Colonic mucosa (tissue), 4 donors: ENCODE results near the gene MLST8. TPM values are rescaled to one million over a fixed set of nuclear protein-coding genes. Genes with fewer than 3 reads are reported as not detected.

Source experiments
- DNase-seq: peaks from one replicate; pipeline ENCODE4 v3.0.0-alpha.2; 2020
- H3K27ac ChIP-seq: fragments of 200-600 bp; one replicate; pipeline ENCODE4 v1.8.0; 2021
- H3K27me3 ChIP-seq: fragments of 200-600 bp; one replicate; pipeline ENCODE4 v1.8.0; 2021
- H3K36me3 ChIP-seq: fragments of 200-600 bp; one replicate; pipeline ENCODE4 v1.8.0; 2021
- H3K4me1 ChIP-seq: fragments of 200-600 bp; one replicate; pipeline ENCODE4 v1.8.0; 2021; ENCODE audit warnings: mild to moderate bottlenecking
- H3K4me3 ChIP-seq: fragments of 200-600 bp; one replicate; pipeline ENCODE4 v1.8.0; 2021
- H3K9ac ChIP-seq, 2 donors: one replicate each; pipeline ENCODE4 v1.7.0; 2013; ENCODE audit warnings: control low read depth in 2 of 2, low read depth in 2 of 2, low read length in 2 of 2
- H3K9me3 ChIP-seq: fragments of 200-600 bp; one replicate; pipeline ENCODE4 v1.8.0; 2021
- CTCF ChIP-seq: fragments of 200-600 bp; IDR thresholded peaks from one replicate; pipeline ENCODE4 v1.8.0; 2022; ENCODE audit warnings: antibody characterized with exemption, mild to moderate bottlenecking
- intact Hi-C: fragments of 100-400 bp; cut with DNase I; formaldehyde crosslinking; loops from one replicate; pipeline ENCODE4 v1.14.1; 2022
- total RNA-seq, 2 donors: library from RNA; stranded (reverse); fragmentation: NEBNext Ultra II Directional in 1 of 2; extraction: Animal tissue kit (Norgen Biotek cat#: 25700) in 1 of 2; gene quantifications; one replicate each; pipeline ENCODE4 v1.2.1, GENCODE V29; 2021
- donor health status: healthy.
- donor health status: DM: no; HTN: no; CAD: no.
- donor health status: DM: no; HTN: no; CAD: no.

MLST8 gene, protein sequence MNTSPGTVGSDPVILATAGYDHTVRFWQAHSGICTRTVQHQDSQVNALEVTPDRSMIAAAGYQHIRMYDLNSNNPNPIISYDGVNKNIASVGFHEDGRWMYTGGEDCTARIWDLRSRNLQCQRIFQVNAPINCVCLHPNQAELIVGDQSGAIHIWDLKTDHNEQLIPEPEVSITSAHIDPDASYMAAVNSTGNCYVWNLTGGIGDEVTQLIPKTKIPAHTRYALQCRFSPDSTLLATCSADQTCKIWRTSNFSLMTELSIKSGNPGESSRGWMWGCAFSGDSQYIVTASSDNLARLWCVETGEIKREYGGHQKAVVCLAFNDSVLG
- total RNA-seq = 10 to 100 TPM; 26.5 to 53.5 TPM

DNA sequence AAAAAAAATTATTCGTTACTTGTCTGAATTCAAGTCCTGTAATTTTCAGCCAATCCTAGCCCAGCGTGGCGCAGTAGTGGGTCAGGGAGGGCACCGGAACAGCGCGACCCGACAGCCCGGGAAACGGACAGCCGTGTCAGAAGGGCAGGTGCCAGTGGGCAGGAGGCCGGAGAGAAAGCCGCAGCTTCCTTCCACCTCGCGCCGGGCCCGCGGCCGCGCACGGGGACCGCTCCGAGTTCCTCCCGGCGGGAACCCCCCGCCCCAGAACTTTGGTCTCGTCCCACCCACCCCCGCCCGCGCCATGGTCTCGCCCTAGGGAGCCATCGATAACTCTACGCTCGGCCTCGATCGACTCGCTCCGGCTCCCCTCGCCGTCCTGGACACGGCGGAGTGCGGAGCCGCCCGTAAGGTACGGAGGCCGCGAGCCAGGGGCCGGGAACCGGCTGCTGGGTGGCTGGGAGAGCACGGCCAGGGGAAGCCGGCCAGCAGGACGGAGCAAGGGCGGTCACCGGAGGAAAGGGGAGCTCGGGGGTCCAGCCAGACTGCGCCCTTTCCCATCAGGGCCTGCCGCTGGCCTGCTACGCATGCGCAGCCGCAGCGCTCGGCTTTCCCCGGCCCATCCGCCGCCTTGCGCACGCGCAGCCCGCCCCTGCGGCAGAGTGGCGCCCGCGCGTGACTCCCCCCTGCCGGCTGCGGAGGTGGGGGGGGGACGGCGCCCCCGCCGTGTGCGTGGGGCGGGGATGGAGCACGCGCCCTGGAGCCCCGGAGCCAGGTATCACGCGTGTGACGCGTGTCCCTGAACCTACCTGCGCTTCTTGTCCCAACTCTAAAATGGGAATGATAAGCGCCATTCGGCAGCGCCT is at the start of gene MLST8:
MLST8 (plus strand) TSS at position 351 of the 863 bp plus-strand sequence. CDS start 632 bp downstream, outside the sequence.
- no peak for TF ChIP-seq CTCF
- Histone ChIP-seq H3K9me3 (no peaks in the 10 kb centered on the region), H3K9ac (peak within 1 kb of the TSS; percentile 81 to 82), H3K36me3 (peaks cover 8% of the 10 kb centered on the region), H3K27me3 (no peaks in the 10 kb centered on the region), H3K27ac (peak within 1 kb of the TSS; percentile 92), H3K4me3 (peak within 1 kb of the TSS; percentile 58), H3K4me1 (peaks cover 12% of the 10 kb centered on the region)
- DNase-seq = peak; percentile 83
- intact Hi-C loops = loop anchor here (10.0 kb wide), 1 partner anchor 309 kb away; the partner anchor contains the start of gene ATP6V0C

DNA sequence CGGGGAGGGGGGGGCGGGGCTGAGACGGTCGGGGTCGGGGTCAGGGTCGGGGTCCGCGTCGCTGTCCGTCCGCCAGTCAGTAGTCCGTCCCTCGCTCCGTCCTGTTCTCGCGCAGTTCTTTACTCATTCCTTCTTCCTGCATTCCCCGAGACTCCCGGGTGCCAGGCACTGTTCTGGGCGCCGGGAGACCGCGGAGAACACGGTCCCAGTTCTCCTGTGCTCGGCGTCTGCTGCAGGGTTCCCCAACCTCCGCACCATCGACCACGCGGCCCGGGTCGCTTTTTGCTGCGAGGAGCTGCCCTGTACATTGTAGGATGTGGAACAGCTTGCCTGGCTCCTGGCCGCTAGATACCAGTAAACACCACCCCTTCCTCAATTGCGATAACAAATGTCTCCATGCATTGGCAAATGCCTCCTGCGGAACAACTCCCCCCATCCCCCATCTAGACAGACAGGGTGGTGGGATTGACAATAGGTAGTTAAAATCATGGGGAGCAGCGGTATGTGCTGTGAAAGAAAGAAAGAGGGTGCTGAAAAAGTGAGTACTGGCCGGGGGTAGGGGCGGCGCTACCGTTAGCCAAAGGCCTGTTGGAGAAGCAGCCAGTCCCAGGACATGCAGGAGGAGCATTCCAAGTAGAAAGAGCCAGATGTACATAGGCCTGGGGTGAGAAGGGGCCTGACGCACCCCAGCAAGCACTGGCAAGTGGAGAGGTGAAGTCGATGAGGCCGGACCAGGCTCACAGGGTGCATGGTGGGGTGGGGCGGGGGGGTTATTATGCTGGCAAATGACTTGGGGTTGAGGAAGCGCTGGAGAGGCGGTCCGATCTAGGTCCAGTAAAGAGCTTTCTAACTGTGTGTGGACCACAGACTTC is 49.0 kb upstream of the MLST8 start:
- Histone ChIP-seq H3K36me3 (no peaks in the 10 kb centered on the region), H3K4me1 (peaks cover 58% of the 10 kb centered on the region), H3K27me3 (no peaks in the 10 kb centered on the region), H3K27ac (peak overlapping the region; percentile 47), H3K9ac (peak overlapping the region; percentile 74 to 84), H3K9me3 (no peaks in the 10 kb centered on the region), H3K4me3 (peak overlapping the region; percentile 69)
- peak; percentile 39 for DNase-seq
- intact Hi-C loops = no loop called here
- no peak for TF ChIP-seq CTCF

- peaks cover 55% of the 10 kb centered on the region for H3K4me1 ChIP-seq
- no peak overlapping the region for H3K27ac ChIP-seq
- intact Hi-C loops = no loop called here
- no peaks in the 10 kb centered on the region for H3K9me3 ChIP-seq
- peak overlapping the region; percentile 74 to 84 for H3K9ac ChIP-seq
- DNase-seq = no peak
- peak overlapping the region; percentile 69 for H3K4me3 ChIP-seq
- TF ChIP-seq CTCF = no peak
- no peaks in the 10 kb centered on the region for H3K27me3 ChIP-seq
- no peaks in the 10 kb centered on the region for H3K36me3 ChIP-seq
Measured at GRCh38 chr16:2156849-2157224, 48.4 kb upstream of the MLST8 start.

DNA sequence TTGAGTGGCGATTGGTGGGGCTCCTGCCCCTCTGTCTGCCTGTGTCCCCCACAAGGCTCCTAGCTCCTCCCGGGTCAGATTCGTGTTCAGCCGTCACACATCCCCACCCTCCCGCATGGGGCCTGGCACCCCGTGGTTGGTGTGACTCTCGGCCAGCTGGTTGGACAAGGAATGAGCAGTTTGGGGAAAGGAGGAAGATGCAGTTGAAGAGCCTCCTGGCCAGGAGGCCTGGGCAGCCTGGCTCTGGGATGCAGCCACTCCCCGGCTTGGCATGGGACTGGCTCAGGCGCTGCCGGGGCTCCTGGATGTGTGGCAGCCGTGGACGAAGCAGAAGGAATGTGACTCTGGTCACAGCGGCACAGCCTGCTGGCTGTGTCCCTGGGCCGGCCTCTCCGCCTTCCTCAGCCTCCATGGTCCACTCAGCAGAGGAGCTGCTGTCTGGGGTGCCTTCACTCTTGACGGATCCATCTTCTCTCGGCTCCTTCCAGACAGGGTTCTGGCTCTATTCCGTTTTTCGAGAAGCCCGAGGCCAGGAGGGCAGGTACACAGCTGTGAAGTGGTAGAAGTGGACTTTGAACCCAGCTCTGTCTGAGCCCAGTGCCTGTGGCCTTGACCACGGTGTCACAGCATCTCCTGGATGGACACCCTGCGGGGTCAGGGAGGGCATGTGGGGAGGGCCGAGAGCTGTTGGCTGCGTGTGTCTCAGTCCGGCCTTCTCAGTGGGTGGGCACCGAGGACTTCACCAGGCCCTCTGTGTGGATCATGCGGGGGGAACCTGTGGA is 47.6 kb upstream of the MLST8 start:
- peaks cover 55% of the 10 kb centered on the region for H3K4me1 ChIP-seq
- intact Hi-C loops = no loop called here
- H3K4me3 ChIP-seq = no peak overlapping the region
- no peaks in the 10 kb centered on the region for H3K36me3 ChIP-seq
- peak overlapping the region; percentile 26 to 74 for H3K9ac ChIP-seq
- peak; percentile 70 for DNase-seq
- no peaks in the 10 kb centered on the region for H3K27me3 ChIP-seq
- peak overlapping the region; percentile 51 for H3K27ac ChIP-seq
- no peaks in the 10 kb centered on the region for H3K9me3 ChIP-seq
- TF ChIP-seq CTCF = no peak
